KMS-11 (cell line): ENCODE measurements around the gene MAPT.

ENCODE experiments used
- H2AFZ ChIP-seq: fragments of 200-600 bp; sonication (generic); 2 replicates; pipeline ENCODE4 v1.6.1; 2016; ENCODE audit warnings: antibody characterized with exemption, mixed run types, low read depth
- H3K27ac ChIP-seq: fragments of 200-600 bp; sonication (generic); 2 replicates; pipeline ENCODE4 v1.6.1; 2016; ENCODE audit warnings: mild to moderate bottlenecking, mixed run types
- H3K27me3 ChIP-seq: fragments of 200-600 bp; sonication (generic); 2 replicates; pipeline ENCODE4 v1.6.1; 2017; ENCODE audit warnings: mild to moderate bottlenecking, low read depth, mixed run types, moderate library complexity; ENCODE audit not compliant: insufficient read depth
- H3K36me3 ChIP-seq: fragments of 200-600 bp; sonication (generic); 2 replicates; pipeline ENCODE4 v1.6.1; 2017; ENCODE audit warnings: mild to moderate bottlenecking, mixed run types; ENCODE audit not compliant: insufficient read depth
- H3K4me1 ChIP-seq: fragments of 200-600 bp; sonication (generic); 2 replicates; pipeline ENCODE4 v1.6.1; 2016; ENCODE audit warnings: mild to moderate bottlenecking, low read depth, mixed run types; ENCODE audit not compliant: poor library complexity, severe bottlenecking
- H3K4me2 ChIP-seq: fragments of 200-600 bp; sonication (generic); 2 replicates; pipeline ENCODE4 v1.7.0; 2016; ENCODE audit warnings: mild to moderate bottlenecking, mixed run types
- H3K4me3 ChIP-seq: fragments of 200-600 bp; sonication (generic); IDR thresholded peaks from 2 replicates; pipeline ENCODE4 v1.6.1; 2017; ENCODE audit warnings: low read depth, low read length, mixed read lengths; ENCODE audit not compliant: insufficient read depth
- H3K79me2 ChIP-seq: fragments of 200-600 bp; sonication (generic); 2 replicates; pipeline ENCODE4 v1.6.1; 2016; ENCODE audit warnings: low read depth, mixed run types; ENCODE audit not compliant: insufficient read depth
- H3K9ac ChIP-seq: fragments of 200-600 bp; sonication (generic); 2 replicates; pipeline ENCODE4 v1.6.1; 2016; ENCODE audit warnings: mild to moderate bottlenecking, mixed run types
- H4K20me1 ChIP-seq: fragments of 200-600 bp; sonication (generic); 2 replicates; pipeline ENCODE4 v1.6.1; 2016; ENCODE audit warnings: mild to moderate bottlenecking, mixed run types; ENCODE audit not compliant: insufficient read depth
- CTCF ChIP-seq: fragments of 200-600 bp; sonication (generic); conservative IDR thresholded peaks from 2 replicates; pipeline ENCODE4 v1.6.1; 2017; ENCODE audit warnings: low read depth, mild to moderate bottlenecking, antibody characterized with exemption, low read length, moderate library complexity, mixed read lengths

The MAPT gene

GRCh38 chr17:45951403-45951802 is 57.0 kb downstream of the MAPT start:
- Histone ChIP-seq H3K36me3 (no peaks in the 10 kb centered on the region), H3K9ac (no peak overlapping the region), H2AFZ (no peak overlapping the region), H4K20me1 (no peaks in the 10 kb centered on the region), H3K4me2 (no peak overlapping the region), H3K27ac (no peak overlapping the region), H3K79me2 (no peaks in the 10 kb centered on the region), H3K27me3 (no peaks in the 10 kb centered on the region), H3K4me1 (peaks cover 16% of the 10 kb centered on the region), H3K4me3 (no peak overlapping the region)
- no peak for TF ChIP-seq CTCF

GRCh38 chr17:45951941-45952340 is 57.6 kb downstream of the MAPT start:
- Histone ChIP-seq H3K27me3 (no peaks in the 10 kb centered on the region), H2AFZ (no peak overlapping the region)

GRCh38 chr17:45952814-45953320 is 58.5 kb downstream of the MAPT start:
- Histone ChIP-seq H4K20me1 (no peaks in the 10 kb centered on the region), H3K79me2 (no peaks in the 10 kb centered on the region), H3K4me1 (peaks cover 12% of the 10 kb centered on the region), H3K27me3 (no peaks in the 10 kb centered on the region), H3K4me2 (no peak overlapping the region), H3K9ac (no peak overlapping the region), H2AFZ (no peak overlapping the region), H3K27ac (no peak overlapping the region), H3K4me3 (no peak overlapping the region), H3K36me3 (no peaks in the 10 kb centered on the region)
- no peak for TF ChIP-seq CTCF

More at GRCh38 chr17:45951941-45952340, 57.6 kb downstream of the MAPT start:
- Histone ChIP-seq H3K79me2 (no peaks in the 10 kb centered on the region), H3K27ac (no peak overlapping the region), H3K4me1 (peaks cover 14% of the 10 kb centered on the region), H3K4me3 (no peak overlapping the region), H3K9ac (no peak overlapping the region), H4K20me1 (no peaks in the 10 kb centered on the region), H3K36me3 (no peaks in the 10 kb centered on the region), H3K4me2 (no peak overlapping the region)
- TF ChIP-seq CTCF = no peak

- Histone ChIP-seq H2AFZ (no peak overlapping the region), H3K36me3 (no peaks in the 10 kb centered on the region), H3K4me3 (no peak overlapping the region), H3K4me1 (peaks cover 8% of the 10 kb centered on the region), H3K27ac (no peak overlapping the region), H3K27me3 (no peaks in the 10 kb centered on the region), H3K4me2 (no peak overlapping the region), H3K9ac (no peak overlapping the region), H4K20me1 (no peaks in the 10 kb centered on the region), H3K79me2 (no peaks in the 10 kb centered on the region)
- TF ChIP-seq CTCF = no peak
Measured at GRCh38 chr17:45953561-45953960, 59.2 kb downstream of the MAPT start.
